C4-2B (cell line): Measurements from ENCODE around the gene UBE2L3.
"Not testable (repeated sequence)": the region's sequence is repeated elsewhere in the genome, so short reads cannot be mapped to it uniquely, and the experiment has no call there.

ENCODE experiments used
- CTCF ChIP-seq: fragments of 450-650 bp; conservative IDR thresholded peaks from 2 replicates; pipeline ENCODE4 v1.5.1; 2017; ENCODE audit warnings: mild to moderate bottlenecking
- ZFX ChIP-seq: fragments of 450-650 bp; IDR thresholded peaks from 2 replicates; pipeline ENCODE4 v1.6.1; 2017

- TF ChIP-seq CTCF, ZFX: not testable (repeated sequence)
These were observed 40.6 kb upstream of the UBE2L3 start for GRCh38 chr22:21526705-21527500.
